HG02840 (cell line): ENCODE results near the gene FFAR4.
"Not testable (repeated sequence)": the region's sequence is repeated elsewhere in the genome, so short reads cannot be mapped to it uniquely, and the experiment has no call there.

Experiments used
- ATAC-seq: cut with Tn5 transposase; IDR thresholded peaks from one replicate; pipeline ENCODE4 v1.9.1; 2021; ENCODE audit warnings: mild to moderate bottlenecking, moderate library complexity, moderate number of reproducible peaks; ENCODE audit not compliant: unreplicated experiment, low FRiP score

The FFAR4 gene

DNA sequence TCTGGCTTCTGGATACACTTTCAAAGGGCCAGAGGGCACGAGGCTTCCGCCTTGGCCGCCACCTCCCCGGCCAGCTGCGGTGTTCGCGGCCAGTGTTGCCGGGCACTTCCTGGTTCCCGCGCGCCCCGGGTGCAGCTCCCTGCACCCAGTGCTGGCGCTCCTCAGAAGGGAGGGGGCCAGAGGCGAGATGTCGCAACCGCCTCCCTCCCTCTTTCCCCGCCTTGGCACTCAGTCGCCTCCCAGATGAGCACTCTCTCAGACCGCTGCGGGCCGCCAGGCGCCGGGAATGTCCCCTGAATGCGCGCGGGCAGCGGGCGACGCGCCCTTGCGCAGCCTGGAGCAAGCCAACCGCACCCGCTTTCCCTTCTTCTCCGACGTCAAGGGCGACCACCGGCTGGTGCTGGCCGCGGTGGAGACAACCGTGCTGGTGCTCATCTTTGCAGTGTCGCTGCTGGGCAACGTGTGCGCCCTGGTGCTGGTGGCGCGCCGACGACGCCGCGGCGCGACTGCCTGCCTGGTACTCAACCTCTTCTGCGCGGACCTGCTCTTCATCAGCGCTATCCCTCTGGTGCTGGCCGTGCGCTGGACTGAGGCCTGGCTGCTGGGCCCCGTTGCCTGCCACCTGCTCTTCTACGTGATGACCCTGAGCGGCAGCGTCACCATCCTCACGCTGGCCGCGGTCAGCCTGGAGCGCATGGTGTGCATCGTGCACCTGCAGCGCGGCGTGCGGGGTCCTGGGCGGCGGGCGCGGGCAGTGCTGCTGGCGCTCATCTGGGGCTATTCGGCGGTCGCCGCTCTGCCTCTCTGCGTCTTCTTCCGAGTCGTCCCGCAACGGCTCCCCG lies at the start of gene FFAR4:
TSS of gene FFAR4 (plus strand) at position 231 of the 842 bp plus-strand sequence. CDS start at position 287, 56 bp downstream.
- ATAC-seq = no peak

DNA sequence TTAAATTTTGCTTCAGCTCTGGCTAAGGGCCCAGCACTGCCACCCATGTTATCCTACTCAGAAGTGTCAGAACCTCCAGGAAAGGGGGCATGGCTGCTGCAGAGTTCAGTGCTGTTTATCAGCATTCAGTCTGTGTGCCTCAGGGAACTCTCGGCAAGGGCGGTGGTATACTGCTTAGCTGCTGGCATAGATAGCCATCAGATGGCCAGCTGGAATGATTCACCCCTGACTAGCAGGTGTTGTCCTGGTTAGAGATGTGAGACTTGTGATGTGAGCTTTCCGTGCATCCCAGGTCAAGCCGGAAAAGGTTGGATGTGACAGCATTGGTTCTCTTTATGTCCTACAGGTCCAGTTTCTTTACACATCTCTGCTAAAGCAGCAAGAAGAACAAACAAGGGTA lies 47.9 kb upstream of the FFAR4 start:
- ATAC-seq = no peak

DNA sequence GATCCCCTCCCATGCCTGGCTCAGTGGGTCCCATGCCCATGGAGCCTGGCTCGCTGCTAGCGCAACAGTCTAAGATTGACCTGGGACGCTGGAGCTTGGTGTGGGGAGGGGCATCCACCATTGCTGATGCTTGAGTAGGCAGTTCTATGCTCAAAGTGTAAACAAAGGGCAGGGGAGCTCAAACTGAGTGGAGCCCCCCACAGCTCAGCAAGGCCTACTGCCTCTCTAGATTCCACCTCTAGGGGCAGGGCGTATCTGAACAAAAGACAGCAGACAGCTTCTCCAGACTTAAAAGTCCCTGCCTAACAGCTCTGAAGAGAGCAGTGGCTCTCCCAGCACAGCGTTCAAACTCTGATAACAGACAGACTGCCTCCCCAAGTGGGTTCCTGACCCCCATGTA lies 31.2 kb upstream of the FFAR4 start:
- ATAC-seq = no peak

DNA sequence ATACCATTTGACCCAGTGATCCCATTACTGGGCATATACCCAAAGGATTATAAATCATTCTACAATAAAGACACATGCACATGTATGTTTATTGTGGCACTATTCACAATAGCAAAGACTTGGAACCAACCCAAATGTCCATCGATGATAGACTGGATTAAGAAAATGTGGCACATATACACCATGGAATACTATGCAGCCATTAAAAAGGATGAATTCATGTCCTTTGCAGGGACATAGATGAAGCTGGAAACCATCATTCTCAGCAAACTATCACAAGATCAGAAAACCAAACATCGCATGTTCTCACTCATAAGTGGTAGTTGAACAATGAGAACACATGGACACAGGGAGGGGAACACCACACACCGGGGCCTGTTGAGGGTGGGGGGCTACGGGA lies 25.6 kb upstream of the FFAR4 start:
- not testable (repeated sequence) for ATAC-seq

DNA sequence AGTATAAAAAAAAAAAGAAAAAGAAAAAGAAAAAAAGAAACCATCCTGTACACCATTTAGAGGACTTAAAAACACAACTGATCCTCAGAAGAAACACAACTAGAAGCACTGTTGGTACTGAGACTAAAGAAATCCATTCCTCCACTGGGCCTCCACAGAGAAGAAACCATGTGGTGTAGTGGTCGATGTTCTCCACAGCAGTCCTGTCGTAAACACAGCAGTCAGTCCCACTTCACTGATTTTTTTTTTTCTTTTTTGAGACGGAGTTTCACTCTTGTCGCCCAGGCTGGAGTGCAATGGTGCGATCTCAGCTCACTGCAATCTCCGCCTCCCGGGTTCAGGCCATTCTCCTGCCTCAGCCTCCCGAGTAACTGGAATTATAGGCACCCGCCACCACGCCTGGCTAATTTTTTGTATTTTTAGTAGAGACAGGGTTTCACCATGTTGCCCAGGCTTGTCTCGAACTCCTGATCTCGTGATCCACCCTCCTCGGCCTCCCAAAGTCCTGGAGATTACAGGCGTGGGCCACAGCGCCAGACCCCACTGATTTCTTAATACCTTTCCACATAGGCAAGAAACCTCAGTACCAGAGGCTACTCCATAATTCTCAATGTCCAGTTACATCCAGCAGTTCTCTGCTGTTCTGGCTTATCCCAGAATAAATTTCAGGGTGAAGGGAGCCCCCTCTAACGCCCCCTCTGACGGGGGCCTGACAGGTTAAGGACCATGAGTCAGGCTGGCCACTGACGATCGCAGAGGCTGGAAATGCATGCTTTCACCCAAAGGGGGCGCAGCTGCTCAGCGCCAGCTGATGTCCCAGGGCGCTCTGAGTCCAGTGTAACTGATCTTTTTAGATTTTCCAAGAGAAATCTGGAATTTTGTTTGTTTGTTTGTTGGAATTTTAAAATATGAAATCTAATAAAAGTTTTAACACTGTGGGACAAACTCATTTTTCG lies 24.8 kb upstream of the FFAR4 start:
- ATAC-seq = no peak

DNA sequence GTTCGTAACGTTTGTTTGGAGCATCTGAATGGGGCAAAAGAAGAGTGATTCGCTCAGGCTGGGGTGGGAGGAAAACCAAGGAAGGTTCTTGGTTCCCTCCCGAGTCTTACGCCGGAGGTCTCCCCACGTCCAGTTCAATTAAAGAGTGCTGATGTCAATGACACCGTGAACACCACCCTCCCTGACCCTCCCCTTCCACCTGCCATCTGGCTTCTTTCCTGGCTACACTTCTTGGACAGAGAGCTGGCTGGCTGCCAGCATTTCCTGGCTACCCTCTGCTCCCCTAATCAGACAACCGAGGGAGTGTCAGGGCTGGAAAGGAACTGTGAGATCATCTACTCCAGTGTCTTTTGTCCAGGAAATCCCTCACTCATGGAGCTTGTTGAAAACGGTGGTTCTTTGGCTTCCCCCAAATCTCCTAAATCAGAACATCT lies 24.1 kb upstream of the FFAR4 start:
- ATAC-seq = no peak

DNA sequence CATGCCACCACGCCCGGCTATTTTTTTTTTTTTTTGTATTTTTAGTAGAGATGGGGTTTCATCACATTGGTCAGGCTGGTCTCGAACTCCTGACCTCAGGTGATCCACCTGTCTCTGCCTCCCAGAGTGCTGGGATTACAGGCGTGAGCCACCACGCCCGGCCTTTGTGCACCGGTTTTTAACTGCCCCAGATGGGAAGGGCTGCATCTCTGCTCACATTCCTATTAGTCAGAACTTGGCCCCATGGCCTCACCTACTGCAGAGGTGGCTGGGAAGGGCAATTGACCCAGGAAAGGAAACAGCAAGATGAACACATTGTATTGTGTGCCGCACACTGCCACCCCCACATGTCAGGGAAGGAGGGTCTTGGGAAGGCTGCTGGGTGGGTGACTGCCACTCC lies 19.5 kb upstream of the FFAR4 start:
- ATAC-seq = not testable (repeated sequence)

DNA sequence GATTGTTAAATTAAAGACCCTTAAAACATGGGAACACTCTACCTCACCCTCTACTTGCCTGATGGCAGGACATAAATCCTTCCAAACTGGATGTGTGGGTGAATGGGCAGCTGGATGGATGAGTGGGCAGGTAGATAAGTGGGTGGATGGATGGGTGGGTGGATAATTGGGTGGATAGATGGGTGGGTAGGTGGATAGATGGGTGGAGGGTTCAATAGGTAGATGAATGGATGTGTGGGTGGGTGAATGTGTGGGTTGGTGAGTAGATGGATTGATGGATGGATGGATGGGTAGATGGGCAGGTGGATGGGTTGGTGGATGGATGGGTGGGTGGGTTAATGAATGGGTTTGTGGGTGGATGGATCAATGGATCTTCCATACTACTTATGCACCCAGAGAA lies 18.9 kb upstream of the FFAR4 start:
- ATAC-seq = no peak

DNA sequence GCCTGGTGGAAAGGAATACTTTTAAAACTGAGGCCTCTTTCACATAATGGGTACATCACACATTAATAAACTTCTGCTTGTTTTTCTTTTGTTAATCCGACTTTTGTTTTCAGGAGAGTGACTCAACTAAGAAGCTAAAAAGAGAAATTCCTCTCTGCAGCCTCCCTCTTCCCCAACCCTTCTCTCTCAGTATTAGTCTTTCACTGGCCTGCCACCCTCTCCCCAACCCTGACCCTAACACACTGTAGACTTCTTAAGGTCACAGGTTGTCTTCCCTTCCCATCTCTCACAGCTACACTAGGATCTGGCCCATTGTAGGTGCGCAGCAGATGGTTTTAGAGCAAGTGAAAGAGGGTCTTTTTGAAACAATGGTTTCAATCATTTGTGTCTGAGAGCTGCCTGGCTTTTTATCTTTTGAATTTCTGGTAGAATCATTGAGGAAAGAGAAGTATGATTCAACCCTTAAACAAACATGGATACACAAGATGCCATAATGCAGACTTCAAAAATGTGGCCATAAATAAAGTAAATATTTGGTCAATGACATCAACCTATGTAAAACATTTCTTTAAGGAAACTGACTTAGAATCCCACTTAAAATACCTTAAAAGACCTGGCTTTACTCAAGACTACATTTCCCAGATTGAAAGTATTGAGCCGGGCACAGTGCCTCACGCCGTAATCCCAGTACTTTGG lies 17.9 kb upstream of the FFAR4 start:
- ATAC-seq = no peak

DNA sequence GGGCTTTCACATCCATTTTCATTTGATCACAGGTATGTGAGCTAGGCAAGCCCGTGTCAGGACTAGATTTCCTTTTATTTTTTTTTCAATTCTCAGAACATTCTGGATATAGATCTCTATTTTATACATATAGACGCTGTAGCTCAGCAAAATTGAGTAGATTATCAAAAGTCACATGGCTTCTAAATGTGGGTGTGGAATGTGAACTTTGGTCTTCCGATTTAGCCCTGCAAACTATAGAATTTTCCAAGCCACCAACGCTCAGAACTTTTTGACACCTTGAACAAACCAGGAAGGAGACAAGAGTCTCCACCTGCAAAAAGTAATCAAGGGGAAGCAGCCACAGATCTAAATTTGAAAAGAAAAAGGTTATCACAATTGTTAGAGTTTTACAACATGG lies 15.9 kb upstream of the FFAR4 start:
- no peak for ATAC-seq

DNA sequence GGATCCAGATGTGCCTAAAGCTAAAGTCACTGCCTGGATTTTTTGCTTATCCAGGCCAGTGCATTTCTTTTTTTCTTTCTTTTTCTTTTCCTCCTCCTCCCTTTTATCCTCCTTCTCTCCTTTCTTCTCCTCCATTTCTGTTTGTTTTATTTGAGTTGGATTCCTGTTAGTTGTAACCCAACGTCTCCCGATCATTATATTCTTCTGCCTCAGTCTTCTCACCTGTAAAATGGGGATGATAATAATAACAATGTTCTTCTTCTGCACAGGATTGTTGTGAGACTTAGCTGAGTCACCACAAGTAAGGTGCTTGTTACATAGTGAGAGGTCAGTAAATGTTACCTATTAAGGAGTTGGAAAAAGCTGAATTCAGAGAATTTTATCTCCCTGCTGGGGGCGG lies 13.7 kb upstream of the FFAR4 start:
- ATAC-seq = no peak

DNA sequence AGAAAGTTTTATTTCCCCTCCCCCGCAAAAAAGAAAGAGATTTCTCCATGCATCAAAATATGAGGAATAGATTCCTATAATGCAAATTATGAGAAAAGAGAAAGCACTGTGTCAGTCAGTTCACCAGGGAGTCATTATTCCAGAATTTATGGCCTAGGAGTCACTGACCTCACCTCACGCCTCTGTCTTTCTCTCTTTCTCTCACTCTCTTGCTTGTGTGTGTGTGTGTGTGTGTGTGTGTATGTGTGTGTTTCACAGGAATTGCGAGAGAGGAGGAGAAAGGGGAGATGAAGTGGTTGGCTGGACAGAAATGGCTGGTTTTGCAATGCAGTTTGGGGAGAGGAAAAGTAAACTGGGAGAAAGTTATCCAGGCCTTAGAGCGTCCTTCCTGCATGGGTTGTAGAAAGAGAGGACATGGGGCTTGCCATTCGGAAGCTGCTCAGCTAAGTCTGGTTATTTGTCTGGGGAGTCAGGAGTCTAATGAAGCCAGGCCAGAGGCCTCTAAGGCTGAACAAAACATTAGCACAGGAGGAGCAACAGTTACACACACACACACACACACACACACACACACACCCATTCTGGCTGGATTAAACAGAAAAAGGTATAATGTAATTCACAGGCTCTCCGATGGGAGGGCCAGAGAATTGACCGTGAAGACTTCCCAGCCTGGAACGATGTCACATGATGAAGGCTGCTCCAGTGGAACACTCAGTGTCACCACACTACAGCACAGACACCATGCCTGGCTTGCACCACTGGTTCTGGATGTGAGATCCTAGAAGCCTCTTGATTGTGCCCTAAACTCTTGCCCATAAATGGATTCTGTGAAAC lies 12.8 kb upstream of the FFAR4 start:
- ATAC-seq = no peak

DNA sequence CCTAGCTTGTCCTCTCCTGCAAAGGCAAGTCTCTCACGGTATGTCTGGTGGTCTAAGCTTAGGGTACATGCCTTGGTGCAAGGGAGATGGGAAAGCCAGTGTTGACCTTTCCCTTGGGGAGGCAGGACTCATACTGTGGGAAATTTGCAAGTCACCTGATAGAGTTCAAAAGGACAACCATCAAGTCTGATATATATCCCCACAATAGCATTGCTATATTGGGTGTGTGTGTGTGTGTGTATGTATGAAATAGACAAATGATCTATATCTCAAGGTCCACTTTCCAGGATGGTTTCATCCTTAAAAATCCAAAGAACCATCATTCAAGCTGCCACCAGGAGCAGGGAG lies 12.2 kb upstream of the FFAR4 start:
- ATAC-seq = no peak

DNA sequence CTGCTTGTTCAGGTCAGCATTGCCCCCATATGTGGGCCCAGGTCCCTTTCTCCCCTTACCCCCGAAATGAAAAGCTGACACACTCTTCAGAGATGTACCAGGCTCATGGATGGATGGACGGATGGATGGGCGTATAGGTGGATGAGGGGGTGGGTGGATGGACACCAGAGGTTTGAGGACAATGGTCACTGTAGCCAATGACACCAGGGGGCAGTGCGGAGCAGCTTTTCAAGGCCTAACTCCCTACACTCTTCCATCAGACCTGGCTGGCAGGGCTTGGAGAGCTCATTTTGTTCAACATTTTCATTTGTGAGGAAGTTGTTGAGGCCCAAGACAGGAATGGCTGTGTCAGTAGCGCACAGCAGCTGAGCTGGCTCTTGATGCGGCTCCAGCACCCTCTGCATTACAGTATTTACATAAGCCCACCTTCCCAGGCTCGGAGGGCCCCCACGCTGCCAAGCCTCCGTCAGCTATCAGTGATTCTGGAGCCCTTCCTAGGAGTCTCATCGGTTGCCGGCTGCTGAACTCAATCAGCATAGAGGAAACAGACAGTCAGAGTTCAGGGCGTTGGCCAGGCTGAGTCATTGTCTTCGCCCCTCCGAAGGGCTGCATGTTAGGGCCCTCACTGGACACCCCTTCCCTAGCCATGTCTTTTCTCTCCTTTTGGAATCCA lies 11.6 kb upstream of the FFAR4 start:
- ATAC-seq = no peak

DNA sequence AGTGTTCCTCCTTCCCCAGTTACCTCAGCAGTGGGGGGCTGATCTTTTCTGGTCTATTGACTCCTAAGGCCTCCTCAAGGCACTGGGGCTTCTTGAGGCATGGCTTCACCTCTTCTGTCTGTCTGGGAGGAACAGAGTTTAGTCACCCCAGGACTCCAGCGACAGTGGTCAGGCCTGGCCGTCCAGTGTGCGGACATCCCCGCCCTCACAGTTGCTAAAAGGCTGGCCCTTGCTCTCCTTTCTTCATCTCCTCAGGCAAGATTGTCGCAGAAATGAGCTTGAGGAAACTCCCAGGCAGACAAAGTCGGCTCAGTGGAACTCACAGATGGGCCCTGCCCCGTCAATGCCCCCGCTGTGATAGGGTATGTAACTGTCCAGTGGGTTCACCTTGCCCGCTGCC lies 7.0 kb upstream of the FFAR4 start:
- no peak for ATAC-seq

DNA sequence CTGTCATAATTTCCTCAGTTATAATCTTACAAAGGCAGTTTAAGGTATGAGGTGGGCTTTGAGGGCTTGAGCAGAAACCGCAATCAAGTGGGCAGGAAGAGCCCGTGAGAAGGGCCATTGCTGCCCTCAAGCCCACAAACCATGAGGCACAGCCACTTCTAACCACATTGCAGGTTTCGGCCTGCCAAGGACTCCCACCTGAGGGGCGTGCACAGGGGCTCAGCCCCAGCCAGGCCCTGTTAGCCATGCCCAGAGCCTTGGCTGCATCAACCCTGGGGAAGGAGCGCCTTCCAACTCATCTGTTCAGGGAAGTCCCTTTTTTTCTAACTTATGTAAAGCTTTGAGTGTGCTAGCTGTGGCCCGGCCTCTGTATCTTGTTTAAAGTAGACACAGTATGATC lies 5.9 kb upstream of the FFAR4 start:
- no peak for ATAC-seq

DNA sequence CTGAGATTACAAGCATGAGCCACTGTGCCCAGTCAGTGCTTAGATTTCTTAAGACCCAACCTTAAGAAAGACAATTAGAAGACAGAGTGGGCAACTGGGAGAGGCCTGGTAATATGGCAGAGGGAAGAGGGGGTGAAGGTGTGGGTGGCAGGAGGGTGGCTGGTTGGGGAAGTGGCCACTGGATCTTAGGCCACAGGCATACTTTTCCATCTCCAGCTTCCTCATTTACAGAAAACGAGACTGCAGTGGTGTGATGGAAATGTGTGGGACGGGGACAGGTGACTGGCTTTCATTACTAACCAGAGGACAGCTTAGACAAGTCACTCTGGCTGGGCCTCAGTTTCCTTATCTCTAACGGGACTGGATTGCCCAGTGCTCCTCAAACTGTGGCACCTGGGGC lies 1.0 kb upstream of the FFAR4 start:
- ATAC-seq = no peak

DNA sequence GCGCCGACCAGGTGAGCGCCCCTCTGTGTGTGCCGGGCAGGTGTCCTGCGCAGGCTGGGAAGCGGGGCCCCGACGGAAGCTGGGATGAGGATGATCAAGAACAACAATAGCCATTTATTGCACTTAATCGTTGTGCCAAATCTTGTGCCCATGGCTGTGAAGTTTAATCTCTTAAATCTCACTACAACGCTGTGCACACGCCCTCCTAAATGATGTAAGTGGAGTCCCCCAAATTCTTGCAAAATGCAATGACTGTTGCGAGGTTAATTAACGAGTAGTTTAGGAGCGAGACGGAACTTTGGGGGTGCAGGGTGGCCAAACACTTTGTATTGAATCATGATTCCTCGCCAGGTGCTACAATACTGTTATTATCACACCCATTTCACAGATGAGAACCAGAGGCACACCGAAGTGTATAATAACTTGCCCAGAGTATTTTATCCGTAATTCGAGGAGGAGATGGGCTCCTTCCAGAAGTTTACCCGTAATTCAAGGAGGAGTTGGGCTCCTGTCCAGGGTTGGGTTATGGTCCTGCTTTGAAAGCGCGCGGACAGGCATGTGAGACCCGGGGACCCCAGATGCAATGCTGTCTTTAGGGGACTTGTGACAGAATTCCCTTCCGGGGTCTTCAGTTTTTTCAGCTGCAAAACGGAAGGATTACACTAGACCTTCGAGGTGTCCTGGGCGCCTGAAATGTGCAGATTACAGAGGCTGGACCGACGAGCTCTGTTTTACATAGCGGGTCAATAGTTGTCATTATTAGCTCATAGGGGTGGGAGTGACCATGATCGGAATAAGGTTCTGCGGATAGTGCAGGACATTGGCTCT lies 1.0 kb downstream of the FFAR4 start:
- ATAC-seq = no peak

DNA sequence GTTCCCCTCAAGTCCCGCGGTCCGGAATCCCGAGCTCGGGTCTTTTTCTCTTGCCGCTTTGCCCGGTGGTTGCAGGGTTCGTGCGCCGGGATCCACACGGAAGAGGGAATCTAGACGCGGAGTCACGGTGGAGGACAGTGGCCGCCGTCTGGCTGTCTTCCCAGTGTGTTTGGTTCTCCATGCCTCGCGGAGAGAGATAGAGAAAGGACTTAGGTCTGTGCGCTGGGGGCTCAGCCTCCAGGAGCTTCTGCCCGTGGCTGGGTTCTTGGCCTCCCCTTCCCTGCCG lies 1.6 kb downstream of the FFAR4 start:
- ATAC-seq = no peak
